H1 (cell line): ENCODE measurements around the gene DDX11. TPM values are rescaled to one million over a fixed set of nuclear protein-coding genes. Genes with fewer than 3 reads are reported as not detected.
"Not testable (repeated sequence)": the region's sequence is repeated elsewhere in the genome, so short reads cannot be mapped to it uniquely, and the experiment has no call there.

Experiments used
- CTCF ChIA-PET: fragments of 300-600 bp; sonication (Branson Sonifier 250); formaldehyde crosslinking; loops from one replicate; lab custom pipeline; 2021; ENCODE audit not compliant: partially characterized antibody; lab: Charles Lee
- POLR2A ChIA-PET: fragments of 300-600 bp; sonication (Branson Sonifier 250); formaldehyde crosslinking; loops from one replicate; lab custom pipeline; 2021; ENCODE audit warnings: inconsistent platforms; ENCODE audit not compliant: partially characterized antibody; lab: Charles Lee
- DNase-seq, 2 experiments: peaks; one replicate each; pipeline versions ENCODE4 v3.0.0 to v3.0.0-alpha.2; 2010 to 2022; ENCODE audit warnings: low spot score in 2 of 2, low read depth in 1 of 2, mixed read lengths in 1 of 2
- FAIRE-seq: peaks from 2 replicates; lab custom pipeline; 2011; peaks lifted over from hg19 to GRCh38; lab: Jason Lieb, UNC
- H2AFZ ChIP-seq: 2 replicates; pipeline ENCODE4 v1.8.1; 2012; ENCODE audit warnings: low read length, inconsistent platforms
- H2AK5ac ChIP-seq: 2 replicates; pipeline ENCODE4 v1.6.1; 2013; ENCODE audit warnings: low read depth, low read length
- H2BK120ac ChIP-seq: replicated peaks from 2 replicates; pipeline ENCODE3; 2013; ENCODE audit warnings: low read depth, low read length, inconsistent platforms
- H2BK12ac ChIP-seq: 2 replicates; pipeline ENCODE4 v1.6.1; 2013; ENCODE audit warnings: low read depth, low read length
- H2BK15ac ChIP-seq: 2 replicates; pipeline ENCODE4 v1.6.1; 2013; ENCODE audit warnings: low read length
- H2BK20ac ChIP-seq: 2 replicates; pipeline ENCODE4 v1.6.1; 2013; ENCODE audit warnings: low read length
- H2BK5ac ChIP-seq: 2 replicates; pipeline ENCODE4 v1.6.1; 2013; ENCODE audit warnings: low read depth, low read length
- H3K14ac ChIP-seq: 2 replicates; pipeline ENCODE4 v1.6.1; 2013; ENCODE audit warnings: inconsistent platforms; ENCODE audit not compliant: insufficient read length
- H3K18ac ChIP-seq: 2 replicates; pipeline ENCODE4 v1.6.1; 2013; ENCODE audit warnings: low read length; ENCODE audit errors: extremely low read depth
- H3K23ac ChIP-seq: 2 replicates; pipeline ENCODE4 v1.6.1; 2013; ENCODE audit warnings: inconsistent platforms; ENCODE audit not compliant: insufficient read length
- H3K23me2 ChIP-seq: 2 replicates; pipeline ENCODE4 v1.6.1; 2013; ENCODE audit warnings: low read depth, low read length
- H3K27ac ChIP-seq: 2 replicates; pipeline ENCODE4 v1.6.1; 2011; ENCODE audit warnings: low read depth, low read length, inconsistent platforms
- H3K27me3 ChIP-seq, 4 experiments: replicated peaks in 1 of 4; 1 replicate in 1 of 4; 2 replicates in 3 of 4; pipeline versions ENCODE4 v1.6.1 to v1.8.1; 2011 to 2013; ENCODE audit warnings: low read length in 3 of 4, mild to moderate bottlenecking in 3 of 4, inconsistent platforms in 2 of 4, mixed read lengths in 2 of 4, moderate library complexity in 1 of 4; ENCODE audit not compliant: control insufficient read depth in 3 of 4, insufficient read depth in 3 of 4; ENCODE audit errors: extremely low read depth in 1 of 4
- H3K36me3 ChIP-seq, 4 experiments: 2 replicates each; pipeline versions ENCODE4 v1.6.1 to v1.8.1; 2011 to 2013; ENCODE audit warnings: mild to moderate bottlenecking in 4 of 4, low read length in 3 of 4, moderate library complexity in 2 of 4, control low read depth in 1 of 4, inconsistent platforms in 1 of 4; ENCODE audit not compliant: insufficient read depth in 4 of 4, control insufficient read depth in 2 of 4
- H3K4ac ChIP-seq: replicated peaks from 2 replicates; pipeline ENCODE3; 2013; ENCODE audit warnings: low read length, low read depth, mixed read lengths, inconsistent platforms; ENCODE audit not compliant: insufficient read length
- H3K4me1 ChIP-seq, 4 experiments: replicated peaks in 1 of 4; 1 replicate in 1 of 4; 2 replicates in 3 of 4; pipeline versions ENCODE4 v1.6.1 to v1.8.1; 2011 to 2013; ENCODE audit warnings: low read length in 3 of 4, inconsistent platforms in 2 of 4, mixed read lengths in 1 of 4; ENCODE audit not compliant: insufficient read depth in 4 of 4, control insufficient read depth in 3 of 4
- H3K4me2 ChIP-seq, 2 experiments: 2 replicates each; pipeline versions ENCODE4 v1.6.1 to v1.8.1; 2011 to 2013; ENCODE audit warnings: low read depth in 2 of 2, low read length in 2 of 2, control low read depth in 1 of 2, inconsistent platforms in 1 of 2, mild to moderate bottlenecking in 1 of 2; ENCODE audit not compliant: insufficient read depth in 1 of 2
- H3K4me3 ChIP-seq, 4 experiments: fragments of 200-600, 300-600 bp in 1 of 4; sonication (generic), shearing (Covaris generic), sonication (Bioruptor Twin) in 1 of 4; 2 replicates each; pipeline versions ENCODE4 v1.5.1 to v1.8.1; 2011 to 2016; ENCODE audit warnings: low read length in 4 of 4, low read depth in 3 of 4, control low read depth in 2 of 4, inconsistent platforms in 2 of 4, mild to moderate bottlenecking in 2 of 4, mixed read lengths in 1 of 4, moderate library complexity in 1 of 4; ENCODE audit not compliant: insufficient read depth in 2 of 4; ENCODE audit errors: extremely low read depth in 1 of 4
- H3K56ac ChIP-seq: replicated peaks from 2 replicates; pipeline ENCODE3; 2013; ENCODE audit warnings: low read depth, mild to moderate bottlenecking, mixed read lengths, low read length, inconsistent platforms; ENCODE audit not compliant: insufficient read length
- H3K79me1 ChIP-seq: 2 replicates; pipeline ENCODE4 v1.6.1; 2013; ENCODE audit warnings: low read depth, low read length, control low read depth
- H3K79me2 ChIP-seq, 2 experiments: 2 replicates each; pipeline versions ENCODE4 v1.6.1 to v1.8.1; 2012 to 2013; ENCODE audit warnings: low read length in 2 of 2, mild to moderate bottlenecking in 2 of 2, inconsistent platforms in 1 of 2; ENCODE audit not compliant: insufficient read depth in 2 of 2, control insufficient read depth in 1 of 2
- H3K9ac ChIP-seq, 4 experiments: replicated peaks in 1 of 4; 1 replicate in 1 of 4; 2 replicates in 3 of 4; pipeline versions ENCODE4 v1.6.1 to v1.8.1; 2011 to 2013; ENCODE audit warnings: low read depth in 3 of 4, low read length in 3 of 4, control low read depth in 2 of 4, mild to moderate bottlenecking in 2 of 4, moderate library complexity in 2 of 4, inconsistent platforms in 1 of 4; ENCODE audit errors: extremely low read depth in 1 of 4
- H3K9me3 ChIP-seq, 2 experiments: 2 replicates each; pipeline versions ENCODE4 v1.6.1 to v1.8.1; 2012 to 2013; ENCODE audit warnings: mild to moderate bottlenecking in 2 of 2, moderate library complexity in 2 of 2, control low read depth in 1 of 2, inconsistent platforms in 1 of 2, low read depth in 1 of 2, low read length in 1 of 2, mixed read lengths in 1 of 2; ENCODE audit not compliant: insufficient read depth in 2 of 2
- H4K20me1 ChIP-seq, 2 experiments: replicated peaks in 1 of 2; 2 replicates each; pipeline versions ENCODE3 to v1.8.1; 2011 to 2013; ENCODE audit warnings: inconsistent platforms in 2 of 2, low read length in 2 of 2, mild to moderate bottlenecking in 1 of 2; ENCODE audit not compliant: insufficient read depth in 2 of 2, control insufficient read depth in 1 of 2
- H4K5ac ChIP-seq: 2 replicates; pipeline ENCODE4 v1.6.1; 2013; ENCODE audit warnings: low read length, low read depth, mixed read lengths, inconsistent platforms; ENCODE audit not compliant: insufficient read length
- H4K8ac ChIP-seq: 2 replicates; pipeline ENCODE4 v1.8.0; 2013; ENCODE audit warnings: mild to moderate bottlenecking, moderate library complexity, low read length, inconsistent platforms; ENCODE audit not compliant: insufficient read depth; ENCODE audit errors: extremely low read depth
- H4K91ac ChIP-seq: replicated peaks from 2 replicates; pipeline ENCODE3; 2013; ENCODE audit warnings: low read length, mixed read lengths, inconsistent platforms; ENCODE audit not compliant: insufficient read length
- WGBS, 2 experiments: shearing (Covaris generic) in 1 of 2; methylation state at CpG; one replicate each; pipeline versions ENCODE4 v1.1.6 to v1.1.7; 2013 to 2015; ENCODE audit warnings: low lambda C conversion rate in 2 of 2, mixed read lengths in 2 of 2, inconsistent platforms in 1 of 2, low coverage in 1 of 2, missing lambda C conversion rate in 1 of 2; ENCODE audit not compliant: insufficient replicate concordance in 2 of 2, insufficient coverage in 1 of 2, insufficient read length in 1 of 2; ENCODE audit errors: extremely low coverage in 1 of 2, missing lambda C conversion rate in 1 of 2; 5-methylcytosine and 5-hydroxymethylcytosine counted together
- polyA plus RNA-seq, 7 experiments: library from polyadenylated mRNA; depleted of rRNA in 3 of 7; stranded (reverse) in 5 of 7; unstranded in 2 of 7; fragments of >200 nt in 5 of 7; fragments of 200-250 nt in 2 of 7; gene quantifications; 1 replicate in 5 of 7; 2 replicates in 1 of 7; 4 replicates in 1 of 7; pipeline versions ENCODE4 v1.2.1 to v1.2.3, GENCODE V29; 2011 to 2013; ENCODE audit warnings: missing spikeins in 2 of 7, mixed read lengths in 2 of 7
- total RNA-seq: library from RNA; stranded (reverse); fragmentation: NEBNext Ultra II Directional; extraction: Animal tissue kit (Norgen Biotek cat#: 25700); gene quantifications from 2 replicates; pipeline ENCODE4 v1.2.1, GENCODE V29; 2021

DDX11 gene
- total and polyA plus RNA-seq, 2 of the 8 experiments (the other 6 are each of a cell fraction or from before 2014, with no cell fraction given), result 61.6 to 141 TPM

- 81% methylated on average over 9 of the region's 9 CpGs; no CpG with 5 or more reads in 1 of the 2 experiments for WGBS, 2 experiments
- H2BK12ac ChIP-seq, H3K4me1 ChIP-seq, H3K18ac ChIP-seq, H2AFZ ChIP-seq, H3K56ac ChIP-seq, H4K91ac ChIP-seq, H3K23ac ChIP-seq, H3K79me1 ChIP-seq, H4K5ac ChIP-seq, H2BK5ac ChIP-seq, H3K27me3 ChIP-seq, H3K4ac ChIP-seq, H3K27ac ChIP-seq, H3K36me3 ChIP-seq, CTCF ChIA-PET, POLR2A ChIA-PET, H2BK20ac ChIP-seq, H2BK15ac ChIP-seq, H2BK120ac ChIP-seq, H3K79me2 ChIP-seq, H4K20me1 ChIP-seq, H3K9me3 ChIP-seq, H3K4me3 ChIP-seq, H3K23me2 ChIP-seq, H3K4me2 ChIP-seq, H4K8ac ChIP-seq, FAIRE-seq, H3K14ac ChIP-seq, H3K9ac ChIP-seq, DNase-seq, H2AK5ac ChIP-seq: not testable (repeated sequence)
These were observed 71.1 kb downstream of the DDX11 start for GRCh38 chr12:31144768-31145167.

- H2BK20ac ChIP-seq, H2BK120ac ChIP-seq, H4K91ac ChIP-seq, H3K4me1 ChIP-seq, H3K18ac ChIP-seq, H3K27ac ChIP-seq, FAIRE-seq, H3K79me1 ChIP-seq, H2BK12ac ChIP-seq, H3K79me2 ChIP-seq, H2AK5ac ChIP-seq, H4K20me1 ChIP-seq, CTCF ChIA-PET, H3K56ac ChIP-seq, H3K9me3 ChIP-seq, H3K23me2 ChIP-seq, H3K27me3 ChIP-seq, H3K4ac ChIP-seq, H4K5ac ChIP-seq, H3K36me3 ChIP-seq, H3K9ac ChIP-seq, H3K4me2 ChIP-seq, H3K23ac ChIP-seq, H2BK5ac ChIP-seq, POLR2A ChIA-PET, H3K4me3 ChIP-seq, H2BK15ac ChIP-seq, DNase-seq, H3K14ac ChIP-seq, H4K8ac ChIP-seq, H2AFZ ChIP-seq: not testable (repeated sequence)
- 85% methylated on average over 5 of the region's 6 CpGs; no CpG with 5 or more reads in 1 of the 2 experiments for WGBS, 2 experiments
These were observed 71.6 kb downstream of the DDX11 start for GRCh38 chr12:31145296-31145695.
